COLO668 (cell line): ENCODE measurements around the gene RPS24.
"Not testable (repeated sequence)": the region's sequence is repeated elsewhere in the genome, so short reads cannot be mapped to it uniquely, and the experiment has no call there.

Source experiments
- DNase-seq: peaks from one replicate; lab custom pipeline; 2025; ENCODE audit not compliant: unreplicated experiment; lab: John Stamatoyannopoulos, UW

RPS24 gene

GRCh38 chr10:78033637-78034470, at the start of gene RPS24:
Gene RPS24, plus strand, starts transcription at chr10:78033863. Its CDS starts 39 bp downstream, at chr10:78033902.
- peak; percentile 93 for DNase-seq

DNA sequence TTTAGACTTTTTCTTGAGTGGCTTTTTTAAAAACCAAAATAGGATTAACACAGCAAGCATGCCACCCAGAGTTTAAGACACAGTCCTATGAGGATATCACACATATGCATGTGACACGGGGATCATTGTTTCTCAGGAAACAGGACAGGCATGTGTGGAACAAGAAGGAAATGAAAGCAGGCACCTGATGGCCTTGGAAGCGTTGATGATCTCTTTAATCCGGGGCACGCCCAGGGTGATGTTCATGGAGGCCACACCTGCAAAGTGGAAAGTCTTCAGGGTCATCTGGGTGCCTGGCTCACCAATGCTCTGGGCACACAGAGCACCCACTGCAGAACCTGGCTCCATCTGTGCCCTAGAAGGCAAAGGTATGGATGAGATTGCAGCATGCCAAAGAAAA, 48.7 kb upstream of the RPS24 start:
- DNase-seq: no peak

DNA sequence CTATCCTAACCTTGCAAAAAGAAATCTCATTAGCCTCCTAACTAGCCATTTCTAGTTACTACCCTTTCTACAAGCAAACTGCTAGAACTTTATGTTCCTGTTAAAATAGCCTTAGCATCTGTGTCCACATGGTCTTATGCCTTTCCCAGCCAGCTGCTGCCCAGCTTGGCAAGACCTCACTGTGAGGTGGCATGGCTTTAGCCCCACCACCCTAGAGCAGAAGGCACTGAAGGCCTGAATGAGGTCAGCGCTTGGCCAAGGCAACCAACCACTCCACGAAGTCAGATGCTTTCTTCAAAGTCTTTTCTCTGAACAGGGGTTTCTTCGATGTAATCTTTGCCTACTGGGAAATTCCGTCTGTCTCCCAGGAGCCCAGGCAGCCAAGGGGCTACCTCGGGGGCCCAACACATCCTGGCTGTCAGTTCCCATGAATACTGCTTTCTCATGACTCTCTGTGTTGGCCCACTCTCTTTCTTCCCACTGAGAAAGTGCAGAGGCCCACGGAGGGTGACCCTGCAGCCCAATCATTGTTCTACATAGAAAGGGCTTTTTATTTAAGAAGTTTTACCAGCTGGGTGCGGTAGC, 45.9 kb upstream of the RPS24 start:
- no peak for DNase-seq

DNA sequence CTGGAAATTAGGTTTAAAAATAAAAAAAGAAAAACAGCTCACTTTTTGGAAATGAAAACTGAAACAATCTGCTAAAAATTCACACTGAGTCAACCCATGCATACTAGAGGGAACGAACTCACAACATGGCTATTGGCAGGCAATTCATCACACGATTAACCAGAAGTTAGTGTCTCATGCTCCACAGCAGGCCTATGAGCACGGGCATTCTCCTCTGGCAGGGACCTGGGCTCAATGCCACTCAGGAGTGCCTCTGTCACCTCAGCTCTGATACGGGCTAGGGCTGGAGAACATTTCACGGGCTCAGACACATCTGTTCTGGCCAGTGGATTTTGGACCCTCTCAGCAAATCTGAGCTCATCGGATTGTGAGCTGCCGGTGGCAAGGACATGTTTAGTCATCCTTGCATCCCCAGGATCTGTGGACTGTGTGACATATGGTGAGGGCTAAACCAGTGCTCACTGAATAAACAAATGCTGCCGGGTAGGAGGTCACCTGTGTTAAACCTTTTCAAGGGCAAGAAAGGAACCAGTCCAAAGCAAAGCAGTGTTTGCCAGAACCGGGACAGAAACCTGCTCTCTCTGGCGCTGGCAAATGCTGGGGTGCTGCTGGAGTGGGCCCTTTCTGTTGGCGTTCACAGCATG, 44.5 kb upstream of the RPS24 start:
- DNase-seq: no peak

DNA sequence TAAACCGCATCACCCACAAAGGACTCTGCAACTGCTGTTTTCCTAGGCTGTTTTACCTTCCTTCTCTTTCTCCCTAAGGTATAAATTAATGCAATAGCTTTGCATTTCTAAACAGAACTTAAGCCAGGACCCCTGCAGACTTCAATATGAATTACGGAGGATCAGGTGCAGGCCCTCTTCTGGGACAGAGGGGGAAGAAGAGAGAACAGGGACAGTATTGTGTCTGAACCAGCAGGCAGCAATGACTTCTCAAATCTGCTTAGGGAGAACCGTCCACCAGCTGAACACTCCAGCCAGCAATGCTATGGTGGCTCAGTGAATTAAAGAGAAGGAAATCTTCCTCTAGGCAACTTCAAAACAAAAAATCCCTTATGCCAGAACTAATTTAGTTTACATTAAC, 40.0 kb upstream of the RPS24 start:
- no peak for DNase-seq

DNA sequence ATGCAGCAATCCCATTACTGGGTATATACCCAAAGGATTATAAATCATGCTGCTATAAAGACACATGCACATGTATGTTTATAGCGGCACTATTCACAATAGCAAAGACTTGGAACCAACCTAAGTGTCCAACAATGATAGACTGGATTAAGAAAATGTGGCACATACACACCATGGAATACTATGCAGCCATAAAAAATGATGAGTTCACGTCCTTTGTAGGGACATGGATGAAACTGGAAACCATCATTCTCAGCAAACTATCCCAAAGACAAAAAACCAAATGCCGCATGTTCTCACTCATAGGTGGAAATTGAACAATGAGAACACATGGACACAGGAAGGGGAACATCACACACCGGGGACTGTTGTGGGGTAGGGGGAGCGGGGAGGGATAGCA, 34.9 kb upstream of the RPS24 start:
- not testable (repeated sequence) for DNase-seq

- no peak for DNase-seq
Observed at GRCh38 chr10:78000206-78000605, 33.5 kb upstream of the RPS24 start.

DNA sequence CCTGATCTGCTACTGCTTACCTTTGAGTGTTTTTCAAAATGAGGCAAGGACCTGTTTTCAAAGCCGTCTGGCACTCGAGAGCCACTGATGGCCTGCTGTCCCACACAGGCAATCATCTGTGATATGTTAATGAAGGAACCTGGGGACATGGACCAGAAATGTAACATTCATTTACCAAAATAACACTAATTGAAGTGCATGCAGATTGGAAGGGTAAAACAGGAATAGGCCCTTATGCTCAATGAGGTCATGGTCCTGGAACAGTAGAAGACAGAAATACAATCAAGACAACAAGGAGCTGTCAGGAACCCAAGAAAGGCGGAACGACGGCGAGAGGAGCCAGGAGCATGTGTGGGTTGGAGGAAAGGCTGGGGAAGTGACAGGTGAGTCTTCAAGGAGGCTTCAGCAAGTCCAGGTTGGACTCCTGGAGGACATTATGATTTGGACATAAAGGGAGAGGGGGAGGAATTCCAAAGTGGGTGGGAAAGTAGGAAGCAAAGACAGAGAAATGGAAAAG, 32.6 kb upstream of the RPS24 start:
- no peak for DNase-seq

DNA sequence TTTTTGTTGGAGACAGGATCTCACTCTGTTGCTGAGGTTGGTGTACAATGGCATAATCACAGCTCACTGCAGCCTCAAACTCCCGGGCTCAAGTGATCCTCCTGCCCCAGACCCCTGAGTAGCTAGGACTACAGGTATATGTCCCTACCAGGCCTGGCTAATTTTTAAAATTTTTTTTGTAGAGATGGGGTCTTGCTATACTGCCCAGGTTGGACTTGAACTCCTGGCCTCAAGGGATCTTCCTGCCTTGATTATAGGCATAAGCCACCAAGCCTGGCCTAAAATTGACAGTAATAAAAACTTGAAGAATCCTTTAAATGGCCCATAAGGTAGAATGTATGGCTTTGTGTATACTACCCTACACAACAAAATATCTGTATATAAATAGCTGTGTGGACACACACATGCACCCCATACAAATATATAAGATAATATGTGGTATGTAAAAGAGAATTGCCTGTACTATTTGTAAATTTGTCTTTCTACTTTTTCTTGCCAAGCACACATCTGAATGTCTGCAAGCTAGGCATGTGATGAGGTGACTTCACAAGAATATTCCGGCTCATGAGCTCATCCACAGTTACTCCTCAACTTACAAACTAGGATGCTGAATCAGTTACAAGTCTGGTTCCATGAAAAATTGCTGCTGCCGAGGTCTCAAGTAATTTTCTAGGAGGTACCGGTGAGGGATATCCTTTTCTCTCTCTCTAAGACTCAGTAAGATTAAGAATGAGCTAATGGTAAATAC, 30.9 kb upstream of the RPS24 start:
- DNase-seq: no peak

DNA sequence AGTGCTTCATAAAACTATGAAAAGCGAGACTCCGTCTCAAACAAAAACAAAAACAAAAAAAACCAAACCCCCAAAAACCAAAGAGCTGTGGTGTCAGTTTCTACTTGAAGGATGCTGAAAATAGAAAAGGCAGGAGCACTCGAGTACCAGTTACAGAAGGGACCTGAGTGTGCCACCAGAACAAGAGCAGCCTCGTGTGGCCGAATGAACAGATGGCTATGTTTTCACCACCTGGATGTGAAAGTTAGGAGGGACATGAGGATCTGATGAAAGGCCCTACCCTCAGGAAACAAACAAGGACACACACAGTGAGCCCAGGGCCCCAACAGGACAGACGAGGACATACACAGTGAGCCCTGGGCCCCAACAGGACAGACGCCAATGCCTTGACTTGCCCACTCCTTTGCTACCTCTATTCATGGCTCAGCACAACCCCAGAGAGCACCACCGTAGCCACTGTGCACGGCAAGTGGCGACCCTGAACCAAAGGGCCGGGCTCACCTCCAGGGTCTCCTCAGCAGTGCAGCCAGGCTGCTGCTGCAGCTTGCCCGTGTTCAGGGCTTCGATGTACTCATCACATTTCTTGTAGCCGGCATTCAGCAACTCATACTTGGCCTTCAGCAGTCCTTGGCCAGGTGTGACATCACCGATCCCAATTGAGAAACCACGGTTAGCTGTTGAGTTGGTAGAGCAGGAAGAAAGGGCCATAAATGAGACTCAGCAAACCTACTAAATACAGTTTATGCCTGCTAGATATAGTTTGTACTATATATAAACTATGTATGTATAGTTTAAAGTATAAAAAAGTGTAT, 29.2 kb upstream of the RPS24 start:
- no peak for DNase-seq

- DNase-seq: no peak
Observed at GRCh38 chr10:78007172-78007571, 26.5 kb upstream of the RPS24 start.

GRCh38 chr10:78009662-78010061, 24.0 kb upstream of the RPS24 start:
- no peak for DNase-seq

DNA sequence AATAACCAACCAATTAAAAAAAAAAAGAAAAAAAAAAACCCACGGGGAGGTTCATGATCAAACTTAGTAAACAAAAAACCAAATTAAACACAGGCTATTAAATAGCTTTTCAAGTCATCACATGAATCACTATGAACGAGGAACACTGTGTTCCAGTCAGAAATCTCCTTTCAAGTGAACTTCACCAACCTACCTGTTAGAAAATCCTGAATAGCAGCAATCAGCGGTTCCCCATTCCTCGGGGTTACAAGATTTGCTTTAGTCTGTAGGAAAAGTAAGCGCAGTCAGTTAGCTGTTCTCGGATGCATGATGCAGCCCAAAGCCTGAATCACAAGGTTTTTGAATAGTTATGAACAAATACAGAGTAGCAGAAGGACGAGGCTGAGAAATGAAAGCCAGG, 23.4 kb upstream of the RPS24 start:
- no peak for DNase-seq

DNA sequence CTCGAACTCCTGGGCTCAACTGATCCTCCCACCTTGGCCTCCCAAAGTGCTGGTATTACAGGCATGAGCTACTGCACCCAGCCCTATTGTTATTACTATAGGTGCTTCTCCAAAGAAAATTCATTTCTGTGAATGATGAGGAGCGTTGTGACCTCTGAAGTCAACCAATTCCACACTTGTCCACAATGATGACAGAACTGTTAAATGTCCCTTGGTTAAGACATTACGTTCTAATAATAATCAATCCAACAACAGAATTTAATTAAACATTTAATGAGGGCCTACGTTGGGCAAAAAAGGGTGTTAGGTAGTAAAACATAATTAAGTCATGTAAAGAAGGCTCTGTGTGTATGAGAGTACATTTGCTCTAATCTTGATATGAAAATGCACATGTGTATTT, 22.6 kb upstream of the RPS24 start:
- no peak for DNase-seq

DNA sequence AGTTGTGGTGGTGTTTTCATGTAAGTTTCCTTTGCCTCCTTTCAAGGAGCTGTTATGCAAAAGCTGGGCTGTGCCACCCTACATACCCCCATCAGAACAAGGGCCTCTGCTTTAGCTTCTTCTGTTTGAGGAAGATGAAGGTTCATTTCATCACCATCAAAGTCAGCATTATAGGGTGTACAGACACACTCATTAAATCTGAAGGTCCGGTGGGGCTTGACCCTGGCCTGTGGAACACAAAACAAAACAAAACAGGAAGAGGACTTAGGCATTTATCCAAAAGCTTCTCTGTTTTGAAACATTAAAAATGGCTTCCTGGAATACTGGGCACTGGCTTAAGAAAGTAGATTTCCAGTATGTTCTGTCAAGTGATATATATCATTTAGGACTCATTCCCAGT, 20.1 kb upstream of the RPS24 start:
- no peak for DNase-seq

DNA sequence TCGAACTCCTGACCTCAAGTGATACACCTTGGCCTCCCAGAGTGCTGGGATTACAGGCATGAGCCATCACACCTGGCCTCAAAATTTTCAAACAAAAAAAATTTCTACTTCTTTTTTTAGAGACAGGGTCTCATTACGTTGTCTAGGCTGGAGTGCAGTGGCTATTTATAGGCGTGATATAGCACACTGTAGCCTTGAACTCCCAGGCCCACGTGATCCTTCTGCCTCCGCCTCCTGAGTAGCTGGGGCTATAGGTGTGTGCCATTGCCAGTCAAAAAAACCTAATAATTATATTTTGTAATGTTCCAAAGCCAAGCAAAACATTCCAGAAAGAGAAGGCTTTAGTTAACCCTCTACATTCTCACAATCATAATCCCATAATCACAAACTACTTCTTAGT, 18.1 kb upstream of the RPS24 start:
- no peak for DNase-seq

GRCh38 chr10:78017856-78018255, 15.8 kb upstream of the RPS24 start:
- DNase-seq: no peak

DNA sequence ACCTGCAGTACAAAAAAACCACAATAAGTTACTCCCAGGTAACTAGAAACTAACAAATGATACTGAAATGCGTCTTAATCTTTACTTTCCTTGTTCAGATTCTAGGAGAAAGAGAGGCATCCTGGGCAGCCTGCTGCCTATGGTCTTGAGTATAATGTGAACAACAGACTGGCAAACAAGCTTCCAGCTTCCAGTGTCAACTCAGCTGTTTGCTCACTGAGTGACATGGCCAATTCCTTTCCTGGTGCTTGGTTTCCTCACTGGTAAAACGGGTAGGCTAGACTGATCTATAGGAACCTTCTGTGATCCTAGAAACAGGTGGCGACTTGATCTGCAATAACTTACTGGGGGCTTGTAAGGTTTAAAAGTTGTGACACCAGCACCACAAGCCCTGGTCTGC, 14.4 kb upstream of the RPS24 start:
- no peak for DNase-seq

DNA sequence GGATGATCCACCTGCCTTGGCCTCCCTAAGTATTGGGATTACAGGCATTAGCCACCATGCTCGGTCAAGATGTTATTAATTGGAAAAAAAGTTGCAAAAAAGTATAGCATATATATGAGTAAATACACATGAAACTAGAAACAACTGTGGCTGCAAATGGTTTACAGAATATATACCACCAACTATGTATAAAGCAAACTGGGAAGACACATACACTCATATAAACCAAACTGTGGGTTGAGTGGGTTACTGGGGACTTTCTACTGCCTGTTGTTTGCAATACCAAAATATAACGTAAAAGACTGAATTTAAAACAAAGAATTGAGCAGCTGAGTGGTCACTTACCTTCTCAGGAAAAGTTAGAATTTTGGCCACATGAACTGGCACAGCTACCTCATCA, 12.5 kb upstream of the RPS24 start:
- no peak for DNase-seq

DNA sequence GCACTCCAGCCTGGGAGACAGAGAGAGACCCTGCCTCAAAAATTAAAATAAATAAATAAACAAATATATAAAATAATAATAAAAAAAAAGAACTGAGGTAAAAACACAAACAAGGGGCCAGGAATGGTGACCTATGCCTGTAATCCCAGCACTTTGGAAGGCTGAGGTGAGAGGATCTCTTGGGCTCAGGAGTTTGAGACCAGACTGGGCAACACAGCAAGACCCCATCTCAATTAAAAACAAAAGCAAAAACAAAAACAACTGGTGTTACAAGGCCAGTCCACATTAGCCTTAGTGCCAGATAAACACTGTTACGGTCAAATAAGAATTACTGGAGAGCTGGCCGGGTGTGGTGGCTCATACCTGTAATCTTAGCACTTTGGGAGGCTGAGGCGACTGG, 9.9 kb upstream of the RPS24 start:
- DNase-seq: no peak
